PC-3 (cell line): ENCODE measurements around the gene MAGEA10.

Experiments used
- CTCF ChIP-seq: fragments of 300-600 bp; sonication (generic); conservative IDR thresholded peaks from 2 replicates; pipeline ENCODE4 v1.5.1; 2017; ENCODE audit warnings: antibody characterized with exemption, low read depth, mild to moderate bottlenecking, low read length
- EZH2 ChIP-seq: fragments of 300-600 bp; sonication (generic); IDR thresholded peaks from one replicate; pipeline ENCODE4 v1.6.1; 2017; ENCODE audit warnings: antibody characterized with exemption, mild to moderate bottlenecking, low read length; ENCODE audit not compliant: unreplicated experiment
- EZH2phosphoT487 ChIP-seq: fragments of 300-600 bp; sonication (generic); IDR thresholded peaks from 2 replicates; pipeline ENCODE4 v1.6.1; 2018; ENCODE audit warnings: mild to moderate bottlenecking, antibody characterized with exemption, low read length, borderline replicate concordance

- TF ChIP-seq CTCF (no peak), EZH2 (no peak), EZH2phosphoT487 (no peak)
These were observed 11.3 kb upstream of the MAGEA10 start for GRCh38 chrX:152149648-152150047.
